ENCODE data around the gene PUS10. TPM values are rescaled to one million over a fixed set of nuclear protein-coding genes. Genes with fewer than 3 reads are reported as not detected.
A peak's percentile ranks its signal among the peaks of the same experiment; 100 is the strongest.
"Not testable (repeated sequence)": the region's sequence is repeated elsewhere in the genome, so short reads cannot be mapped to it uniquely, and the experiment has no call there.

Gene PUS10
- total RNA-seq, 1 donor from 2014 or later: 6.0 TPM

DNA sequence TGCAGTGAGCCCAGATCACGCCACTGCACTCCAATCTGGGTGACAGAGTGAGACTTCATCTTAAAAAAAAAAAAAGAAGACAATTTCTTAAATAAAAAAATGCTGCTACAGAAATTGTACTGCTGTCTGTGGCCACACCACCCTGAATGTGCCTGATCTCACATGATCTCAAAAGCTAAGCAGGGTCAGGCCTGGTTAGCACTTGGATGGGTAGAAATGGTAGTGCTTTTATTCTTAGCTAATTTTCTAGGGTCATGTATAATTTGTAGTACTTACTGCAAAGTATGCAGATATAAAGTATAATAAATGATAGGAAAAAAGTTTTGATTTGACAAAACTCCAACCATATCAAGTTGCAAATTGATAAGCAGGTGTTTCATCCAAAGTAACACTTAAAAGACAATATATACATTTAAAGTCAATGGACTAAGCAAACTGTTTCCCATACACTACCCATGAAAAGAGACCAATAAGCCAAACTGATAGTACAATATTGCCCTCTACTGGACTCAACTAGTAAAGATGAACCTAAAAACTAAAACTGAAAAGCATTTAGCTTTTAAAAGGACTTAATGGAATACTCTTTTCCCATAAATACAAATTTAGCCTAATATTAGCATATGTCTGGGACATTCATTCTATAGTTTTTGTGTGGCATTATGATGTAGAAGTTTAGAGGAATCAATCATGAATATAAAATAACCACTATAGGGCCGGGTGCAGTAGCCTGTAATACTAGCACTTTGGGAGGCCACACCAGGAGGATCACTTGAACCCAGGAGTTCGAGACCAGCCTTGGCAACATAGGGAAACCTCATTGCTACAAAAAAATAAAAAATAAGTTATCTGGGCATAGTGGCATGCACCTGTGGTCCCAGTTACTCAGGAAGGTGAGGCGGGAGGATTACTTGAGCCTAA, 19.2 kb downstream of the PUS10 start:
- peak; percentile 73 for TF ChIP-seq CTCF (IDR thresholded peaks at IDR 0.05)
- no peak overlapping the region for H3K4me3 Mint-ChIP-seq (ENCODE audit: unreplicated experiment)
- H3K9me3 Mint-ChIP-seq (ENCODE audit: unreplicated experiment): no peaks in the 10 kb centered on the region
- no peak for DNase-seq (ENCODE audit: extremely low spot score, unreplicated experiment)
- H3K27me3 Mint-ChIP-seq (ENCODE audit: unreplicated experiment): no peaks in the 10 kb centered on the region
- H3K27ac Mint-ChIP-seq (ENCODE audit: unreplicated experiment): no peak overlapping the region
- no peaks in the 10 kb centered on the region for H3K4me1 Mint-ChIP-seq (ENCODE audit: unreplicated experiment)
- no peaks in the 10 kb centered on the region for H3K36me3 Mint-ChIP-seq (ENCODE audit: unreplicated experiment)

DNA sequence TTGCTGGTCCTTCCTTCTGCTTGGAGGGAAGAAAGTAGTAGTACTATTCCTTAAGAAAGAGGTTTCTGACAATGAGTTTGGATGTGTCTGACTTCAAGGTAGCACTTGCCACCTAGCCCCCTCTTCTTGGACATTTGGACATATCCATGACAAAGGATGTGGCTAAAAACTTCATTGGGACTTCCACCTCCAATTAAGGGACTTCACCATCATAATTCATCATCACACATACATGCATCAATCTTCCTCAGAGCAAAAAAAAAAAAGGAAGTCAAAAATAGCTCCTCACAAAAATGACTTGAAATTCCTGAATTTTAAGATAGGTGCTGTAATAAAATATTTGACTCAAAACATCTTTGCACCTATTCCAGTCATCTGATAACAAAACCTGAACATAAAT, 23.9 kb downstream of the PUS10 start:
- H3K27me3 Mint-ChIP-seq (ENCODE audit: unreplicated experiment): no peaks in the 10 kb centered on the region
- no peak for TF ChIP-seq CTCF (IDR thresholded peaks at IDR 0.05)
- no peak overlapping the region for H3K27ac Mint-ChIP-seq (ENCODE audit: unreplicated experiment)
- no peak overlapping the region for H3K4me3 Mint-ChIP-seq (ENCODE audit: unreplicated experiment)
- peaks cover 17% of the 10 kb centered on the region for H3K9me3 Mint-ChIP-seq (ENCODE audit: unreplicated experiment)
- peaks cover 5% of the 10 kb centered on the region for H3K36me3 Mint-ChIP-seq (ENCODE audit: unreplicated experiment)
- DNase-seq (ENCODE audit: extremely low spot score, unreplicated experiment): no peak
- H3K4me1 Mint-ChIP-seq (ENCODE audit: unreplicated experiment): no peaks in the 10 kb centered on the region

- Mint-ChIP-seq H3K9me3 (ENCODE audit: unreplicated experiment) (peaks cover 17% of the 10 kb centered on the region), H3K4me1 (ENCODE audit: unreplicated experiment) (no peaks in the 10 kb centered on the region), H3K27me3 (ENCODE audit: unreplicated experiment) (no peaks in the 10 kb centered on the region), H3K4me3 (ENCODE audit: unreplicated experiment) (no peak overlapping the region), H3K36me3 (ENCODE audit: unreplicated experiment) (peaks cover 5% of the 10 kb centered on the region), H3K27ac (ENCODE audit: unreplicated experiment) (no peak overlapping the region)
- no peak for DNase-seq (ENCODE audit: extremely low spot score, unreplicated experiment)
- no peak for TF ChIP-seq CTCF (IDR thresholded peaks at IDR 0.05)
Observed at GRCh38 chr2:60992985-60993392, 25.1 kb downstream of the PUS10 start.

GRCh38 chr2:60991644-60992043, 26.4 kb downstream of the PUS10 start:
- no peak for TF ChIP-seq CTCF (IDR thresholded peaks at IDR 0.05)
- H3K9me3 Mint-ChIP-seq (ENCODE audit: unreplicated experiment): peaks cover 17% of the 10 kb centered on the region
- no peak for DNase-seq (ENCODE audit: extremely low spot score, unreplicated experiment)
- no peaks in the 10 kb centered on the region for H3K4me1 Mint-ChIP-seq (ENCODE audit: unreplicated experiment)
- H3K27me3 Mint-ChIP-seq (ENCODE audit: unreplicated experiment): no peaks in the 10 kb centered on the region
- no peak overlapping the region for H3K27ac Mint-ChIP-seq (ENCODE audit: unreplicated experiment)
- H3K4me3 Mint-ChIP-seq (ENCODE audit: unreplicated experiment): no peak overlapping the region
- peaks cover 9% of the 10 kb centered on the region for H3K36me3 Mint-ChIP-seq (ENCODE audit: unreplicated experiment)

GRCh38 chr2:60989259-60989658, 28.8 kb downstream of the PUS10 start:
- no peaks in the 10 kb centered on the region for H3K4me1 Mint-ChIP-seq (ENCODE audit: unreplicated experiment)
- peaks cover 17% of the 10 kb centered on the region for H3K9me3 Mint-ChIP-seq (ENCODE audit: unreplicated experiment)
- no peak overlapping the region for H3K27ac Mint-ChIP-seq (ENCODE audit: unreplicated experiment)
- TF ChIP-seq CTCF (IDR thresholded peaks at IDR 0.05): no peak
- H3K4me3 Mint-ChIP-seq (ENCODE audit: unreplicated experiment): no peak overlapping the region
- H3K27me3 Mint-ChIP-seq (ENCODE audit: unreplicated experiment): no peaks in the 10 kb centered on the region
- DNase-seq (ENCODE audit: extremely low spot score, unreplicated experiment): no peak
- peaks cover 9% of the 10 kb centered on the region for H3K36me3 Mint-ChIP-seq (ENCODE audit: unreplicated experiment)

DNA sequence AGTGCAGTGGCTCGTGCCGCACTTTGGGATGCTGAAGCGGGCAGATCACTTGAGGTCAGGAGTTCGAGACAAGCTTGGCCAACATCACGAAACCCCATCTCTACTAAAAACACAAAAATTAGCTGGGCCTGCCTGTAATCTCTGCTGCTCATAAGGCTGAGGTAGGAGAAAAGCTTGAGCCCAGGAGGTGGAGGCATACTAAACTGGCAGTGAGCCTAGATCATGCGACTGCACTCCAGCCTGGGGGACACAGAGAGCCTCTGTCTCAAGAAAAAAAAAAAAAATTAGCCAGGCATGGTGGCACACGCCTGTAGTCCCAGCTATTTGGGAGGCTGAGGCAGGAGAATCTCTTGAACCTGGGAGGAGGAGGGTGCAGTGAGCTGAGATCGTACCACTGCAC, 30.4 kb downstream of the PUS10 start:
- H3K9me3 Mint-ChIP-seq (ENCODE audit: unreplicated experiment): peaks cover 16% of the 10 kb centered on the region
- H3K4me1 Mint-ChIP-seq (ENCODE audit: unreplicated experiment); H3K27me3 Mint-ChIP-seq (ENCODE audit: unreplicated experiment); H3K36me3 Mint-ChIP-seq (ENCODE audit: unreplicated experiment); DNase-seq (ENCODE audit: extremely low spot score, unreplicated experiment); H3K4me3 Mint-ChIP-seq (ENCODE audit: unreplicated experiment); H3K27ac Mint-ChIP-seq (ENCODE audit: unreplicated experiment): not testable (repeated sequence)
